Thyroid gland (tissue), 4 donors: ENCODE results near the gene SRPK3. TPM values are rescaled to one million over a fixed set of nuclear protein-coding genes. Genes with fewer than 3 reads are reported as not detected.
"Not testable (repeated sequence)": the region's sequence is repeated elsewhere in the genome, so short reads cannot be mapped to it uniquely, and the experiment has no call there.

Source experiments
- DNase-seq, 2 donors: peaks; one replicate each; pipeline ENCODE4 v3.0.0-alpha.2; 2019
- H3K27ac ChIP-seq, 3 donors: fragments of 200-600 bp; sonication (generic); 1 replicate in 2 of 3; 2 replicates in 1 of 3; pipeline ENCODE4 v1.5.1; 2016 to 2019; ENCODE audit warnings: mild to moderate bottlenecking in 1 of 3, moderate library complexity in 1 of 3
- H3K27me3 ChIP-seq: fragments of 200-600 bp; sonication (generic); one replicate; pipeline ENCODE4 v1.5.1; 2019
- H3K36me3 ChIP-seq, 2 donors: fragments of 200-600 bp; sonication (generic); one replicate each; pipeline ENCODE4 v1.5.1; 2016 to 2019
- H3K4me1 ChIP-seq, 2 donors: fragments of 200-600 bp; sonication (generic); one replicate each; pipeline ENCODE4 v1.5.1; 2017 to 2019
- H3K4me3 ChIP-seq, 3 donors: fragments of 200-600 bp; sonication (generic); replicated peaks in 1 of 3; 1 replicate in 2 of 3; 2 replicates in 1 of 3; pipeline ENCODE4 v1.5.1; 2016; ENCODE audit warnings: mild to moderate bottlenecking in 1 of 3
- H3K9me3 ChIP-seq: fragments of 200-600 bp; sonication (generic); one replicate; pipeline ENCODE4 v1.5.1; 2017
- POLR2A ChIP-seq, 2 donors: fragments of 450-650 bp; IDR thresholded peaks; one replicate each; pipeline ENCODE4 v1.6.1; 2017; ENCODE audit warnings: antibody characterized with exemption in 2 of 2, mild to moderate bottlenecking in 2 of 2, moderate library complexity in 1 of 2
- WGBS, 2 donors: methylation state at CpG; one replicate each; pipeline ENCODE4 v1.1.5; 2017; 5-methylcytosine and 5-hydroxymethylcytosine counted together
- intact Hi-C: fragments of 100-400 bp; cut with DNase I; formaldehyde crosslinking; loops from one replicate; pipeline ENCODE4 v1.15.1; 2023
- total RNA-seq, 4 donors: library from RNA; depleted of rRNA; stranded (reverse); fragments of >200 nt; gene quantifications; one replicate each; pipeline ENCODE4 v1.2.3, GENCODE V29; 2016
- TF ChIP-seq, protein P1 (sequence below), 6 experiments: fragments of 200-600 bp in 3 of 6; fragments of 450-650 bp in 3 of 6; sonication (generic) in 3 of 6; IDR thresholded peaks; one replicate each; pipeline ENCODE4 v1.5.1; 2016 to 2019; ENCODE audit warnings: antibody characterized with exemption in 6 of 6, mild to moderate bottlenecking in 2 of 6, inconsistent platforms in 1 of 6, moderate library complexity in 1 of 6

Gene SRPK3
- total RNA-seq, 4 donors from 2014 or later, result 0.22 TPM; not detected in 3

DNA sequence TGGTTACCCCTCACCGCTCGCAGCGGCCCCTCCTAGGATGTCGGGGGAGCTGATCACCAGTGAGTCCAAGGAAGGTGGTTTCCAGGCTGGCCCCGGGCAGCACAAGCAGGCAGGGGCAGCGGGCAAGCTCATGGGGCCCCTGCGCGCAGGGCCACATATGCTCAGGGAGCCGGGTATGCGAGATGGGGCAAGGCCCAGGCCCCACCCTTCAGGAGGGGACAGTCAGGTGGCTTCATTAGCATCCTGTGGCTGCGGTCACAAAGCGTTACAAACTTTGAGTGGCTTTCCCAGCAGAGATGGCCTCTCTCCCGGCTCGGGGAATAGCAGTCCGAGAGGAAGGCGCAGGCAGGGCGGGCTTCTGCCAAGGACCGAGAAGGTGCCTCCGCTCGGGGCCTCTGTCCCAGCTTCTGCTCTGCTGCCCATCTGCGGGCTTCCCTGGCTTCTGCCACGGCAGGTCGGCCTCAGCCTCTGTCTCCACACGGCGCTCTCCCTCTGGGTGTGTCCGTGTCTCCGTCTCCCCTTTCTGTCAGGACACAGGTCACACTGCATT is 42.7 kb upstream of the SRPK3 start:
- TF ChIP-seq POLR2A (IDR thresholded peaks at IDR 0.05), result no peak
- TF ChIP-seq, protein P1, sequence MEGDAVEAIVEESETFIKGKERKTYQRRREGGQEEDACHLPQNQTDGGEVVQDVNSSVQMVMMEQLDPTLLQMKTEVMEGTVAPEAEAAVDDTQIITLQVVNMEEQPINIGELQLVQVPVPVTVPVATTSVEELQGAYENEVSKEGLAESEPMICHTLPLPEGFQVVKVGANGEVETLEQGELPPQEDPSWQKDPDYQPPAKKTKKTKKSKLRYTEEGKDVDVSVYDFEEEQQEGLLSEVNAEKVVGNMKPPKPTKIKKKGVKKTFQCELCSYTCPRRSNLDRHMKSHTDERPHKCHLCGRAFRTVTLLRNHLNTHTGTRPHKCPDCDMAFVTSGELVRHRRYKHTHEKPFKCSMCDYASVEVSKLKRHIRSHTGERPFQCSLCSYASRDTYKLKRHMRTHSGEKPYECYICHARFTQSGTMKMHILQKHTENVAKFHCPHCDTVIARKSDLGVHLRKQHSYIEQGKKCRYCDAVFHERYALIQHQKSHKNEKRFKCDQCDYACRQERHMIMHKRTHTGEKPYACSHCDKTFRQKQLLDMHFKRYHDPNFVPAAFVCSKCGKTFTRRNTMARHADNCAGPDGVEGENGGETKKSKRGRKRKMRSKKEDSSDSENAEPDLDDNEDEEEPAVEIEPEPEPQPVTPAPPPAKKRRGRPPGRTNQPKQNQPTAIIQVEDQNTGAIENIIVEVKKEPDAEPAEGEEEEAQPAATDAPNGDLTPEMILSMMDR (IDR thresholded peaks at IDR 0.05), result no peak
- no peaks in the 10 kb centered on the region for H3K9me3 ChIP-seq
- H3K4me3 ChIP-seq, result no peak overlapping the region
- no peaks in the 10 kb centered on the region for H3K27me3 ChIP-seq
- intact Hi-C loops, result no loop called here
- H3K4me1 ChIP-seq, result no peaks in the 10 kb centered on the region
- no peak for DNase-seq
- peaks cover 0 to 3% of the 10 kb centered on the region in 2 donors for H3K36me3 ChIP-seq
- 90 to 100% methylated on average over 3 to 21 of the region's 27 CpGs for WGBS, 2 donors
- H3K27ac ChIP-seq, result no peak overlapping the region

DNA sequence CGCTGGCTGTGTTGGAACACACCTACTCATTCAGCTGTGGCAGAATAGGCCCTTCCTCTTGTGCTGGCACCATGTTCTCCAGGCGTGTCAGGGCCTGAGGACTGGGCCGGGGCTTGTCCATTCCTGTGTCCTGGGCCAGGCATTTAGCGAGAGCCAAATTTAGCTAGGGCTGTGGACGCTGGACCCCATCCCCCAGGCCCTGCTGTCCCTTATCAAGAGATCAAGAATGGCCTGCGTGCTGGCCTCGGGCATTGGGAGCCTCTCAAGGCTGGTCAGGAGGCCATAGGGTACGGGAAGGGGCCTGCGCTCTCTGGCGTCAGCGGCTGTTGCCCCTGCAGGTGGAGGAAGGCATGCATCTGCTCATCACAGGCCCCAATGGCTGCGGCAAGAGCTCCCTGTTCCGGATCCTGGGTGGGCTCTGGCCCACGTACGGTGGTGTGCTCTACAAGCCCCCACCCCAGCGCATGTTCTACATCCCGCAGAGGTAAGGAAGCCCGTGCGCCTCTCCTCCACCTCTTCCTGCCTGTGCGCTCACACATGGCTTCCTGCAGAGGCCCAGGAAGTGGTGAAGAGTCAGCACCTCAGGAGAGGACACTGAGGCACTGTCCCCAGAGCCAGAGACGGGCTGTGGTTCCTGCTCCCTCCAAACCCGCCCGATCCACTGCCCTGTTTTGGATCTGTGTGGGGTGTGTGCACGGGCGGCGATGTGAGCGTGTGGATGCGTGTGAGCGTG is 40.9 kb upstream of the SRPK3 start:
- DNase-seq, result no peak
- H3K36me3 ChIP-seq, result peaks cover 0 to 3% of the 10 kb centered on the region in 2 donors
- intact Hi-C loops, result no loop called here
- no peaks in the 10 kb centered on the region for H3K27me3 ChIP-seq
- no peak overlapping the region for H3K4me3 ChIP-seq
- WGBS, 2 donors, result 93% methylated on average over 16 of the region's 29 CpGs; no CpG with 5 or more reads in 1 of the 2 donors
- TF ChIP-seq, protein P1 (IDR thresholded peaks at IDR 0.05), result no peak
- no peak for TF ChIP-seq POLR2A (IDR thresholded peaks at IDR 0.05)
- H3K27ac ChIP-seq, result no peak overlapping the region
- no peaks in the 10 kb centered on the region for H3K9me3 ChIP-seq
- peaks cover 0 to 4% of the 10 kb centered on the region in 2 donors for H3K4me1 ChIP-seq

DNA sequence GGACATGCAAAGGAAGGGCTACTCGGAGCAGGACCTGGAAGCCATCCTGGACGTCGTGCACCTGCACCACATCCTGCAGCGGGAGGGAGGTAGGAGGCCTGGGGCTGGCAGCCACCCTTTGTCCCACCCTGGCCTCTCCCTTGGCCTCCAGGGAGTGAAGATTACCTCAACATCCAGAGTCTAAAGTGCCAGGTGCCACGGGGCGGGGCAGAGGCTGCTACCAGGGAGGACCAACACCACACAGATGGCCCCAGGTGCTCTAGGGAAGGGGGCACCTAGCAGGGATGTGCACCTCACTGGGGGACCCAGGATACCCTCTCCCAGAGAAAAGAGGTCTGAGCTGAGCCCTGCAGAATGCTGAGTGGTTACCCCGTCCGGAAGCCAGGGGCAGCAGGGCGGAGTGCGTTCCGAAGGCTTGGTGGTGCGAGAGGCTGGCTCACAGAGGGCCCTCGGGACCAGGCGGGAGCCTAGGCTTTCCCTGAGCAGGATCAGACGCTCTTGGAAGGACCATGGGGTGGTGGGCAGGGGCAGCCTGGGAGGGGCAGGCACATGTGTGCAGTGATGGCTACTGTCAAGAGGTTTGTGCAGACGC is 40.1 kb upstream of the SRPK3 start:
- Histone ChIP-seq H3K27ac (no peak overlapping the region), H3K4me1 (peaks cover 0 to 4% of the 10 kb centered on the region in 2 donors), H3K4me3 (no peak overlapping the region), H3K36me3 (peaks cover 0 to 3% of the 10 kb centered on the region in 2 donors), H3K27me3 (no peaks in the 10 kb centered on the region), H3K9me3 (no peaks in the 10 kb centered on the region)
- WGBS, 2 donors, result 67 to 89% methylated on average over 1 to 5 of the region's 16 CpGs
- TF ChIP-seq POLR2A (IDR thresholded peaks at IDR 0.05), result no peak
- TF ChIP-seq, protein P1 (IDR thresholded peaks at IDR 0.05), result no peak
- DNase-seq, result no peak
- intact Hi-C loops, result no loop called here

DNA sequence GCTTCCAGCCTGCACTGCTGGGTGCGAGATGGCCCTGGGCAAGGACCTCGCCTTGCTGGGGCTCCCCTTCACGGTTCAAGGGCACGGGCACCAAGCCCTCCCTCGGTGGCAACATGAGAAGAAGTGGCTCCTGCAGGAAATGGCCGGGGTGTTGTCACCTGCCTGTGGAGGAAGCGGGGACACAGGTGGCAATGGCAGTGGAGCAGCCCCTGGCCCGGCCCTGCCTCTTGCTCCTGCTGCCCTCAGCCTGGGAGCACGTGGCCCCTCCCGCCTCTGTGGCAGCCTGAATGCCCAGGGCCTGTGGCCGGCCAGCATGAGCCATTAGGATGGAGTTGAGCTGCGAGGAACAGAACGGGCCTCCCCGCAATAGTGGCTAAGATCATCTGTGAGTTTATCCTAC is 39.4 kb upstream of the SRPK3 start:
- Histone ChIP-seq H3K4me3 (no peak overlapping the region), H3K36me3 (peaks cover 0 to 3% of the 10 kb centered on the region in 2 donors), H3K27ac (no peak overlapping the region), H3K4me1 (peaks cover 0 to 4% of the 10 kb centered on the region in 2 donors), H3K9me3 (no peaks in the 10 kb centered on the region), H3K27me3 (no peaks in the 10 kb centered on the region)
- TF ChIP-seq, protein P1 (IDR thresholded peaks at IDR 0.05), result no peak
- no peak for TF ChIP-seq POLR2A (IDR thresholded peaks at IDR 0.05)
- intact Hi-C loops, result no loop called here
- 100% methylated on average over 2 of the region's 14 CpGs; no CpG with 5 or more reads in 1 of the 2 donors for WGBS, 2 donors
- no peak for DNase-seq

DNA sequence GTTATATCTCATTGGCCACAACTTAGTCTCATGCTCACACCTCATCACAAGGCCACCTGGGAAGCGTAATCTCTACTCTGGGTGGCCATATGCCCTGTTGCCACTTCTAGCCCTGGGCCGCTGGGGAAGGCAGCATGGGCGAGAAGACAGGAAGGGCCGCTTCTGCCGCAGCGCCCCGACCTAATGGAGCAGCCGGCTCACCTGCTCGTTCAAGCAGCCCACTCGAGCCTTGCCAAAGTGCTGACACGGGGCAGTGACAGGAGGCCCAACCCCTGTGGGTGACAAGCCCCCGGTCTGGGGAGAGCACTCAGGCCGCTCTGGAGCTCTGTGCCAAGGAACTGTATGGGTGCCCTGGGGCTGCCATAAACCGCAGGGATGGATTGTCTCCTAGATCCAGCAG is 38.7 kb upstream of the SRPK3 start:
- DNase-seq, H3K9me3 ChIP-seq, intact Hi-C loops, H3K36me3 ChIP-seq, H3K27ac ChIP-seq, H3K4me3 ChIP-seq, H3K4me1 ChIP-seq, H3K27me3 ChIP-seq: not testable (repeated sequence)
- WGBS, 2 donors, result 100% methylated on average over 1 of the region's 14 CpGs

DNA sequence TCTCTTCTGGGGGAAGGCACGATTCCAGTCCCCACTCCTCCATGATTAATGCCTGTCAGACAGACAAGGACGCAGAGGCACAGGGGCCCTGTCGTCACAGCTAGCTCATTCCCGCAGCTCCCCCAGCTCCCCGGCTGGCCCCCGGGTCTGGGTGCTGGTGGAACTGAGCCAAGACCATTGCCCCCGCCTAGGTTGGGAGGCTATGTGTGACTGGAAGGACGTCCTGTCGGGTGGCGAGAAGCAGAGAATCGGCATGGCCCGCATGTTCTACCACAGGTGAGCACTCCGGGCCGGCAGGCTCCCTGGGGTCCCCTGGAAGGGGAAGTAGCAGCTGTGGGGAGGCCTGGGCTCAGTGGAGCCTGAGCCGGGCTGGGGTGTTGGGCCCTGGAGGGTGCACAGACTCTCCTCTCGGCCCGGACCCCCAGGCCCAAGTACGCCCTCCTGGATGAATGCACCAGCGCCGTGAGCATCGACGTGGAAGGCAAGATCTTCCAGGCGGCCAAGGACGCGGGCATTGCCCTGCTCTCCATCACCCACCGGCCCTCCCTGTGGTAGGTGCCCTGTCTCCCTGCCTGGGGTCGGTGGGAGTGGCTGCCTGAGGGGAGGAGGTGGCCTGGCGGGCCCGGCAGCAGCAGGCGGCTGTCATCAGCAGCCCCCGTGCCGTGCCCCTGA is 37.9 kb upstream of the SRPK3 start:
- H3K9me3 ChIP-seq, H3K36me3 ChIP-seq, H3K4me1 ChIP-seq, H3K27ac ChIP-seq, H3K4me3 ChIP-seq, H3K27me3 ChIP-seq, intact Hi-C loops, DNase-seq: not testable (repeated sequence)
- WGBS, 2 donors, result 80 to 85% methylated on average over 1 to 9 of the region's 32 CpGs
